Glomerular endothelial cell (primary cell): ENCODE measurements around the gene USF3. TPM values are rescaled to one million over a fixed set of nuclear protein-coding genes. Genes with fewer than 3 reads are reported as not detected.

Experiments
- DNase-seq: peaks from one replicate; pipeline ENCODE4 v3.0.0-alpha.2; 2011; ENCODE audit warnings: low read depth, low spot score; ENCODE audit errors: extremely low read depth
- total RNA-seq: library from RNA; depleted of rRNA; stranded (reverse); fragments of >200 nt; gene quantifications from 2 replicates; pipeline ENCODE4 v1.2.3, GENCODE V29; 2015

Gene USF3
- total RNA-seq, 1 donor from 2014 or later = 13.5 TPM

- DNase-seq = no peak
Observed at GRCh38 chr3:113697500-113698090, 1.2 kb upstream of the USF3 start.

- DNase-seq = peak; percentile 85
Observed at GRCh38 chr3:113696658-113697499, 437 bp upstream of the USF3 start.

GRCh38 chr3:113695431-113695785 is 1.0 kb downstream of the USF3 start:
- DNase-seq = no peak

GRCh38 chr3:113690482-113690881 is 6.0 kb downstream of the USF3 start:
- DNase-seq = no peak

GRCh38 chr3:113685956-113686721 is 10.3 kb downstream of the USF3 start:
- no peak for DNase-seq

GRCh38 chr3:113685124-113685523 is 11.3 kb downstream of the USF3 start:
- no peak for DNase-seq

- DNase-seq = no peak
Observed at GRCh38 chr3:113684271-113684819, 12.1 kb downstream of the USF3 start.

GRCh38 chr3:113678773-113679172 is 17.7 kb downstream of the USF3 start:
- DNase-seq = no peak

- no peak for DNase-seq
Observed at GRCh38 chr3:113677737-113678136, 18.7 kb downstream of the USF3 start.

- no peak for DNase-seq
Observed at GRCh38 chr3:113676261-113676660, 20.2 kb downstream of the USF3 start.

GRCh38 chr3:113673593-113673992 is 22.8 kb downstream of the USF3 start:
- DNase-seq = no peak

- DNase-seq = no peak
Observed at GRCh38 chr3:113668015-113668414, 28.4 kb downstream of the USF3 start.

GRCh38 chr3:113664523-113665094 is 31.8 kb downstream of the USF3 start:
- no peak for DNase-seq

GRCh38 chr3:113663761-113664160 is 32.7 kb downstream of the USF3 start:
- DNase-seq = no peak

GRCh38 chr3:113663324-113663750 is 33.1 kb downstream of the USF3 start:
- DNase-seq = no peak

- DNase-seq = no peak
Observed at GRCh38 chr3:113662824-113663223, 33.6 kb downstream of the USF3 start.

- DNase-seq = no peak
Observed at GRCh38 chr3:113660896-113661295, 35.5 kb downstream of the USF3 start.

GRCh38 chr3:113660458-113660857 is 36.0 kb downstream of the USF3 start:
- DNase-seq = no peak

- no peak for DNase-seq
Observed at GRCh38 chr3:113659996-113660395, 36.4 kb downstream of the USF3 start.

- DNase-seq = no peak
Observed at GRCh38 chr3:113659101-113659541, 37.3 kb downstream of the USF3 start.

GRCh38 chr3:113658107-113658506 is 38.3 kb downstream of the USF3 start:
- no peak for DNase-seq
